Colon (tissue), 2 donors: ENCODE results near the gene TUNAR.
"Not testable (repeated sequence)": the region's sequence is repeated elsewhere in the genome, so short reads cannot be mapped to it uniquely, and the experiment has no call there.

ENCODE experiments used
- FAIRE-seq: peaks from 2 replicates; lab custom pipeline; 2012; peaks lifted over from hg19 to GRCh38; lab: Jason Lieb, UNC
- donor health status: control.
- donor health status: control.

TUNAR gene

DNA sequence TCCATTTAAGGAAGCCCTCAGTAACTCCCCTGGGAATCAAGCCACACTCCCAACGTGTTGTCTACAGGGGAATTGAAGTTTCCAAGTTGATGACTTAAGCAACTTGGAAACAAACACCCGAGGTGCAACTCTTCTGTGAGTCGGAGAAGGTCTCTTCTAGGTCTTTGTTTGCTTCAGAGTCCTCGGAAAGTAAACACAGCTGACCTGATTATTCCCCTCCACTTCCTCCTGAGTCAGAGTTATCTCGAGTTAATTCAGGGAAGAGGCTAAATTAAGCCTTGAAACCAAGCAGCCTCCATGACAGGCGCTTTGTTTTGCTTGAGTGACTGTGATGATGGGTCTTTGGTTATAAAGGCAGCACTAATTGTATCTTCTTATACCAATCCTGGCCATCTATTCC, 41.8 kb downstream of the TUNAR start:
- no peak for FAIRE-seq

GRCh38 chr14:95920769-95921438, 44.3 kb downstream of the TUNAR start:
- no peak for FAIRE-seq

- no peak for FAIRE-seq
Observed at GRCh38 chr14:95922080-95922479, 45.4 kb downstream of the TUNAR start.

GRCh38 chr14:95928751-95929150, 52.1 kb downstream of the TUNAR start:
- FAIRE-seq, result no peak

DNA sequence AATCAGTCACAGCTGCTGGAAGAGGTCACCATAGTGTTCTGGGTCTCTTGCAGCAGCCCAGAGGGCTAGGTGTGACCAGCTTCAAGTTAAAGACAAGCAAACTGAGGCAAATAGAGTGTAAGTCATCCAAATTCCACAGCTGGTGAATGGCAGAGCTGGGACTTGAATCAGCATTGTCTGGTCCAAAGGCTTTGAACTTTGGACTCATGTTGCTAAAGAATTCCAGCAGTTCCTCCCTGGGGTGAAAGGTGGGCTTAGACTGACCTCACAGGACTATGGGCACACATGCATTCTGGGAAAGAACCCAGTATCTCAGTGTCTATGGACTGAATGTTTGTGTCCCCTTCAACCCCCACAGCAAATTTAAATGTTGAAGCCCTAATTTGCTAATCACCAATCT, 54.8 kb downstream of the TUNAR start:
- FAIRE-seq, result no peak

- no peak for FAIRE-seq
Observed at GRCh38 chr14:95935228-95935822, 58.7 kb downstream of the TUNAR start.

DNA sequence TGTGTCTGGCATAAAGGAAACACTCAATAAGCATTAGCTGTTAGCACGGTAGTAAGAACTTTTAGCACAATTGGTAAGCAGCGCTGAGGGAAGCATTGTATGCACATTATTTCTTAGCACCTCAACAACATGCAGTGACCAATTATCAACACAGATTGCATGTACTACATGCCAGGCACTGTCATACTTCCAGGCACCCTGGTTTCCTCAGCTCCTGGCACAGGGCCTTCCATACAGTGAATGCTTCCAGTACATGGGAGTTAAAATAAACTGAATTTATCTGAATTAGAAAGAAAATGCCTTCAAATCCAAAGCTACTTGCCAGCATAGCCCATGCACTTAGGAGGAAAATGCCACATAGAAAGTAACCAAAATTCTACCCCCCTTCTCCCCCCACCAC, 59.4 kb downstream of the TUNAR start:
- no peak for FAIRE-seq

- FAIRE-seq, result no peak
Observed at GRCh38 chr14:95939335-95939734, 62.7 kb downstream of the TUNAR start.

GRCh38 chr14:95941897-95942296, 65.3 kb downstream of the TUNAR start:
- no peak for FAIRE-seq

- no peak for FAIRE-seq
Observed at GRCh38 chr14:95943699-95944098, 67.1 kb downstream of the TUNAR start.

DNA sequence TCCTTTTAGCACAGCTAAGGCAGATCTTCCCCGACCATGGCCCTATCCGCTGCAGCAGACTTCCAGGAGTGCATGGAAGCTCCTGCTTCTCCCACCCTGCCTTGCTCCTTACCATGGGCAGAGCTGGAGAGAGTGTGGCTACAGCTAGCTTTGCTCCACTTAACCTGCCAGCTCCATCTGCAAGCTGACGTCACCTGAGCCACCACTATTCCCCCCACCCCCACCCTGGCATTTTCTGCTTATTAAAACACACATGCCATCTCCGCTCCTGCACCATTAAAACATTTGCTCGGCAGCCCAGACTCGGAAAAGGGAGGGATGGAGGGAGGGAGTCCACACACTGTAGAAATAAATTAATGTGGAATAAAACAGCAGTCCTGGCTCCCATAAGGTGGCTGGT, 67.8 kb downstream of the TUNAR start:
- FAIRE-seq, result no peak

DNA sequence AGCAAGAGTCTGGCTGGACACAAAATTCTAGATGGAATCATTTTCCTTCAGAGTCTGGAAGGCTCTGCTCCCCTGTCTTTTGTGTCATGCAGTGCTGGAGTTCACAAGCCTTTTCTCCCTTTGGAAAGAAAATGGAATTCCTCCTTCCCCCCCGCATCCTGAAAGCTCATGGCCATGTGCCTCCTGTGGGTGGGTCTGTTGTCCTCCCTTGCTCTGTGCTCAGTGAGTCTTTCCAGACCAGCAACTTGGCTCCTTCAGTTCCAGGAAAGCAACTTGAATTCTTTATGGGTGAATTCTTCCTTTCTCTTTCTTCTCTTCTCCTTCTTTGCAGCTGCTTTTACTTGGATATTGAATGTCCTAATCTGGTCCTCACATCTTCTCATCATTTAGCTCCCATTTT, 70.2 kb downstream of the TUNAR start:
- FAIRE-seq, result no peak

GRCh38 chr14:95948558-95948981, 71.9 kb downstream of the TUNAR start:
- FAIRE-seq, result no peak

- no peak for FAIRE-seq
Observed at GRCh38 chr14:95951359-95951758, 74.7 kb downstream of the TUNAR start.

GRCh38 chr14:95953111-95953724, 76.6 kb downstream of the TUNAR start:
- no peak for FAIRE-seq

GRCh38 chr14:95956601-95957460, 80.2 kb downstream of the TUNAR start:
- no peak for FAIRE-seq

- no peak for FAIRE-seq
Observed at GRCh38 chr14:95958105-95958504, 81.5 kb downstream of the TUNAR start.

- no peak for FAIRE-seq
Observed at GRCh38 chr14:95959317-95959716, 82.7 kb downstream of the TUNAR start.

- no peak for FAIRE-seq
Observed at GRCh38 chr14:95961481-95961880, 84.8 kb downstream of the TUNAR start.

DNA sequence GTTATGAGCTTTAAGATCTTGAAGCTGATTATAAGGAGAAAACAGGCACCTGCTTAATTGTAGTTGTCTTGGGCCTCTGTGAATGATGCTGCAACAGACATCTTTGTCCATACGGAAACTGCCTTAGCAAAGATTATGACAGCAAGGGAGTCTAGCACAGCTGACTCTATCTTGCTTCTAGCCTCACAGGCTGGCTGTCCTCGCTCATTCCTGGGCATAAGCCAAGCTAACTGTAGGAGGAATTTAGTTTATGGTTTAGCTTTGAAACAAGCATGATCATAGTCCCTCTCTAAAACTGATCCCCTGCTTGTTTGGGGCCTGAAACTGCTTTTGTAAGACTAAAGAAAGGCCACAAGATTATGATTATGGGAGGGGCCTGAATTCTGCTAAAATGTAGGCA, 88.3 kb downstream of the TUNAR start:
- no peak for FAIRE-seq

GRCh38 chr14:95968048-95968447, 91.4 kb downstream of the TUNAR start:
- FAIRE-seq, result not testable (repeated sequence)
